Measurements from ENCODE around the gene GSN. TPM values are rescaled to one million over a fixed set of nuclear protein-coding genes. Genes with fewer than 3 reads are reported as not detected.

GSN gene
- total RNA-seq, 4 donors from 2014 or later = 287 to 1,151 (median 926) TPM

- peaks cover 0 to 6% (median 0%) of the 10 kb centered on the region in 3 donors for H3K4me1 ChIP-seq
- intact Hi-C loops (cut with DNase I) = no loop called here
- WGBS, 2 donors = 46 to 62% methylated on average over 8 to 12 of the region's 12 CpGs
- DNase-seq = no peak
- H3K27ac ChIP-seq = no peak overlapping the region
- H3K27me3 ChIP-seq = no peaks in the 10 kb centered on the region
- H3K9me3 ChIP-seq = no peaks in the 10 kb centered on the region
- H3K4me3 ChIP-seq = no peak overlapping the region
- no peaks in the 10 kb centered on the region for H3K36me3 ChIP-seq
- TF ChIP-seq CTCF (IDR thresholded peaks at IDR 0.05) (peak; percentile 22 to 73 (median 66)), POLR2A (IDR thresholded peaks at IDR 0.05) (no peak)
Measured at GRCh38 chr9:121222524-121223171, 45.3 kb upstream of the GSN start.

GRCh38 chr9:121225240-121225639 is 42.7 kb upstream of the GSN start:
- H3K4me1 ChIP-seq = peaks cover 0 to 6% (median 0%) of the 10 kb centered on the region in 3 donors
- 25 to 41% methylated on average over 5 of the region's 5 CpGs for WGBS, 2 donors
- intact Hi-C loops (cut with DNase I) = no loop called here
- TF ChIP-seq POLR2A (IDR thresholded peaks at IDR 0.05) = no peak
- no peak for TF ChIP-seq CTCF (IDR thresholded peaks at IDR 0.05)
- no peaks in the 10 kb centered on the region for H3K9me3 ChIP-seq
- H3K4me3 ChIP-seq = no peak overlapping the region
- no peak overlapping the region for H3K27ac ChIP-seq
- H3K27me3 ChIP-seq = no peaks in the 10 kb centered on the region
- no peaks in the 10 kb centered on the region for H3K36me3 ChIP-seq
- no peak for DNase-seq

- WGBS, 2 donors = 75 to 81% methylated on average over 2 of the region's 2 CpGs
- intact Hi-C loops (cut with DNase I) = no loop called here
Measured at GRCh38 chr9:121226175-121226574, 41.8 kb upstream of the GSN start.

GRCh38 chr9:121227862-121228261 is 40.1 kb upstream of the GSN start:
- no peak overlapping the region for H3K4me3 ChIP-seq
- intact Hi-C loops (cut with DNase I) = no loop called here
- H3K27ac ChIP-seq = no peak overlapping the region
- WGBS, 2 donors = 65 to 68% methylated on average over 4 of the region's 4 CpGs
- peaks cover 0 to 20% (median 0%) of the 10 kb centered on the region in 3 donors for H3K36me3 ChIP-seq
- no peaks in the 10 kb centered on the region for H3K27me3 ChIP-seq
- DNase-seq = no peak
- no peaks in the 10 kb centered on the region for H3K9me3 ChIP-seq
- TF ChIP-seq CTCF (IDR thresholded peaks at IDR 0.05) = no peak
- no peak for TF ChIP-seq POLR2A (IDR thresholded peaks at IDR 0.05)
- H3K4me1 ChIP-seq = no peaks in the 10 kb centered on the region

More at GRCh38 chr9:121226175-121226574, 41.8 kb upstream of the GSN start:
- no peak for DNase-seq
- Histone ChIP-seq H3K9me3 (no peaks in the 10 kb centered on the region), H3K4me1 (peaks cover 0 to 6% (median 0%) of the 10 kb centered on the region in 3 donors), H3K4me3 (no peak overlapping the region), H3K27me3 (no peaks in the 10 kb centered on the region), H3K36me3 (peaks cover 0 to 5% (median 0%) of the 10 kb centered on the region in 3 donors), H3K27ac (no peak overlapping the region)
- TF ChIP-seq CTCF (IDR thresholded peaks at IDR 0.05) (no peak), POLR2A (IDR thresholded peaks at IDR 0.05) (no peak)

- TF ChIP-seq POLR2A (IDR thresholded peaks at IDR 0.05) = no peak
- no peak for TF ChIP-seq CTCF (IDR thresholded peaks at IDR 0.05)
- no peaks in the 10 kb centered on the region for H3K9me3 ChIP-seq
- H3K4me1 ChIP-seq = no peaks in the 10 kb centered on the region
- WGBS, 2 donors = 76 to 95% methylated on average over 5 of the region's 5 CpGs
- no peak overlapping the region for H3K4me3 ChIP-seq
- no peaks in the 10 kb centered on the region for H3K27me3 ChIP-seq
- H3K36me3 ChIP-seq = peaks cover 0 to 33% (median 0%) of the 10 kb centered on the region in 3 donors
- DNase-seq = no peak
- no peak overlapping the region for H3K27ac ChIP-seq
- intact Hi-C loops (cut with DNase I) = no loop called here
Measured at GRCh38 chr9:121230256-121230655, 37.7 kb upstream of the GSN start.

Measured in esophagus squamous epithelium (tissue), 5 donors.